Heart left ventricle (tissue), 16 donors: ENCODE measurements around the gene FREM3. TPM values are rescaled to one million over a fixed set of nuclear protein-coding genes. Genes with fewer than 3 reads are reported as not detected.
"Not testable (repeated sequence)": the region's sequence is repeated elsewhere in the genome, so short reads cannot be mapped to it uniquely, and the experiment has no call there.

Source experiments
- ATAC-seq, 4 donors: fragments of 200-7000 bp; cut with Tn5 transposase; one replicate each; pipeline ENCODE4 v1.9.1; 2020 to 2022; ENCODE audit warnings: moderate library complexity in 4 of 4, mild to moderate bottlenecking in 3 of 4, moderate number of reproducible peaks in 1 of 4
- DNase-seq, 5 donors: peaks; one replicate each; pipeline ENCODE4 v3.0.0-alpha.2; 2020
- H3K27ac ChIP-seq, 12 donors: fragments of 200-600 bp; sonication (generic) in 4 of 12; one replicate each; pipeline versions ENCODE4 v1.5.0 to v1.8.0; 2016 to 2022; ENCODE audit warnings: mild to moderate bottlenecking in 2 of 12
- H3K27me3 ChIP-seq, 9 donors: fragments of 200-600 bp; sonication (generic) in 2 of 9; one replicate each; pipeline versions ENCODE4 v1.5.1 to v1.8.0; 2016 to 2022; ENCODE audit warnings: mild to moderate bottlenecking in 3 of 9
- H3K36me3 ChIP-seq, 9 donors: fragments of 200-600 bp; sonication (generic) in 2 of 9; one replicate each; pipeline versions ENCODE4 v1.5.0 to v1.8.0; 2018 to 2022; ENCODE audit warnings: mild to moderate bottlenecking in 2 of 9
- H3K4me1 ChIP-seq, 12 donors: fragments of 200-600 bp; sonication (generic) in 4 of 12; one replicate each; pipeline versions ENCODE4 v1.5.0 to v1.8.0; 2016 to 2022; ENCODE audit warnings: mild to moderate bottlenecking in 3 of 12
- H3K4me3 ChIP-seq, 12 donors: fragments of 200-600 bp; sonication (generic) in 4 of 12; one replicate each; pipeline versions ENCODE4 v1.5.0 to v1.8.0; 2017 to 2022; ENCODE audit warnings: mild to moderate bottlenecking in 9 of 12, moderate library complexity in 4 of 12
- H3K9me3 ChIP-seq, 12 donors: fragments of 200-600 bp; sonication (generic) in 4 of 12; one replicate each; pipeline versions ENCODE4 v1.5.0 to v1.8.0; 2016 to 2022; ENCODE audit warnings: mild to moderate bottlenecking in 1 of 12
- CTCF ChIP-seq, 12 donors: fragments of 200-600 bp; sonication (generic) in 4 of 12; IDR thresholded peaks; one replicate each; pipeline versions ENCODE4 v1.5.0 to v1.8.0; 2018 to 2022; ENCODE audit warnings: antibody characterized with exemption in 12 of 12, mild to moderate bottlenecking in 5 of 12
- POLR2A ChIP-seq, 2 donors: fragments of 450-650 bp; IDR thresholded peaks; one replicate each; pipeline ENCODE4 v1.6.1; 2017; ENCODE audit warnings: antibody characterized with exemption in 2 of 2, mild to moderate bottlenecking in 2 of 2, moderate library complexity in 2 of 2
- WGBS, 4 donors: extraction: QIAGEN DNeasy Blood & Tissue Kit in 2 of 4; methylation state at CpG; one replicate each; pipeline versions ENCODE4 v1.1.5 to v1.1.7; 2013 to 2018; 5-methylcytosine and 5-hydroxymethylcytosine counted together
- intact Hi-C, 10 donors: fragments of 100-400 bp; cut with DNase I; formaldehyde crosslinking; loops; one replicate each; pipeline versions ENCODE4 v1.11.1 to v1.14.2; 2022
- polyA plus RNA-seq, 2 donors: library from polyadenylated mRNA; stranded (reverse); fragments of 200-250 nt; gene quantifications; one replicate each; pipeline ENCODE4 v1.2.3, GENCODE V29; 2013
- total RNA-seq, 9 donors: library from RNA; depleted of rRNA in 2 of 9; stranded (reverse); fragments of >200 nt in 2 of 9; fragmentation: NEBNext Ultra II Directional in 3 of 9; extraction: Animal tissue kit (Norgen Biotek cat#: 25700) in 3 of 9; gene quantifications; one replicate each; pipeline versions ENCODE4 v1.1.0 to v1.2.4, GENCODE V29; 2016 to 2023
- donor health status: ischemic (EF 13 %, LVEDD 7.1; RV severe dilation, severe dysfunction).
- donor health status: healthy with polysubstance abuse.
- donor health status: DM: no; HTN: yes; CAD: no.
- donor health status: DM: no; HTN: no; CAD: no.
- donor health status: ischemic (EF 25% LVEDD 6.9; RV normal size, moderate dysfunction).
- donor health status: ischemic (EF 25% LVEDD 5.7; RV mildly dilated, moderate dysfunction).
- donor health status: healthy.
- donor health status: DM: yes; HTN: yes; CAD: no.
- donor health status: ischemic (EF 35%, LVEDD 5.7; RV mildly dilated, moderate dysfunction).
- donor health status: nonischemic (EF 11% LVEDD 7.7; RV severe dilation, severe dysfunction).
- donor health status: DM: yes; HTN: yes; CAD: no.
- donor health status: PGD.
- donor health status: ischemic (EF 29% LVEDD 5.4; RV normal size, mild dysfunction).
- donor health status: nonischemic (EF 23%, LVEDD 6.1; RV moderate dilation, normal function).

Gene FREM3
- total and polyA plus RNA-seq, 11 donors, result 0.01 to 0.13 TPM; not detected in 9

DNA sequence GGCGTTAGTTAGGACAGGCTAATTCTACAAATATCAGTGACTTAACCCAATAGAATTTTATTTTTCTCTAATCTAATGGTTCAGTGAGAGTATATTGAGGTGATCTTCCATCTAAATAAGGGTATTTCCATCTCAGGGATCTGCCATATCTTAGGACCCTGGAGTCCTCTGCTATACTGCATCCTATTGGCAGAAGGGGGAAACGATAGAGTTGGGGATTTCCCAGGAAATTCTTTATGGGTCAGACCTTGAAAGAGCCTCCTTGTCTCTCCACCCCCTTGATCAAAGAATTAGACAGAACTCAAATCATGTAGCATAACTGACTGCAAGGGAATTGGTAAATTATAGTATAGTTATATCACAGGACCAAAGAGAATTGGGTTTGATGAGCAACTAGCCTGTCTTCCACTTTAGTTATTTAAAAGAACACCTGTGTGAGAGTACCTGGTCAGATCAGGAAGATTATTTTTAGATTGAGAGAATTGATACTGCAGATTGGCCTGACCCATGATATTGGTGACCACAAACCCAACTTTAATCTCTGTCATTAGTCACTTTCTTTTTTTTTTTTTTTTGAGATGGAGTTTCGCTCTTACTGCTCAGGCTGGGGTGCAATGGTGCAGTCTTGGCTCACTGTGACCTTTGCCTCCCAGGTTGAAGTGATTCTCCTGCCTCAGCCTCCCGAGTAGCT, 161.4 kb downstream of the FREM3 start:
- no peak for ATAC-seq
- H3K4me3 ChIP-seq, result no peak overlapping the region
- H3K4me1 ChIP-seq, result no peaks in the 10 kb centered on the region
- peaks cover 0 to 100% (median 98%) of the 10 kb centered on the region in 9 donors for H3K36me3 ChIP-seq
- no peak for DNase-seq
- no peak overlapping the region for H3K27ac ChIP-seq
- intact Hi-C loops, result no loop called here
- TF ChIP-seq CTCF (IDR thresholded peaks at IDR 0.05) (no peak), POLR2A (IDR thresholded peaks at IDR 0.05) (no peak)
- no peaks in the 10 kb centered on the region for H3K27me3 ChIP-seq
- 87 to 94% (median 90%) methylated on average over 4 of the region's 4 CpGs for WGBS, 4 donors
- H3K9me3 ChIP-seq, result no peaks in the 10 kb centered on the region

DNA sequence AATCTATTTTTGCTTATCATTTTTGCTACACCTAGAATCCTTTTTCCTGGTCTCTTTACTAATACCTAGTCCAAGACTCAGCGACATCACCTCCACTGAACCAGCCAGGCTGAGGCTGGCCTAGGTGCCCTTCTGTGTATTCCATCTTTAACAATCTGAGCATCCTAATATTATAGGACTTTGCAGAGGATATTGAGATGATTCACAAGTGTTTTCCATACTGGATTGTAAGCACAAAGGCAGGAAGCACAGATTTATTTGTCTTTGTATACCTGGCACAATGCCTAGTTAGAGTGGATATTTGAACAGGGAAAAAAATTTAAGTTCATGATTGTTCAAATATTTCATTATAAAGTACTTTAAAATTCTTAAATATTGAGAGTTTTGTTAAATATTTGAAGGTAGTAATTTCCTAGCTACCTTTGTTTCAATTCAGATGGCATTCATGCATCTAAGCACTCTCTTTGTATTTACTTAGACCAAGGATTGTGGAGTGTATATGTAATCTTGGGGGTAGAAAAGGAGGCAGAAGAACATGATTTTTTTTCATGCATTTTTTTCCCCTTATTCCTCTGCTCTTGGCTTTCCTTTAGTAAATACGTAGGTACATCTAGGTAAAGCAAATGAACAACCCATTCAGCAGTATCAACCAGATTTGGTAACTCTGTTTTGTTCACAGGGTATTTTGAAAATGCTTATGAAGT, 168.5 kb downstream of the FREM3 start:
- DNase-seq, result no peak
- intact Hi-C loops, result no loop called here
- 74 to 85% (median 79%) methylated on average over 2 of the region's 2 CpGs for WGBS, 4 donors
- TF ChIP-seq POLR2A (IDR thresholded peaks at IDR 0.05), result no peak
- peak in 1 of 12 donors; percentile 2 for TF ChIP-seq CTCF (IDR thresholded peaks at IDR 0.05)
- Histone ChIP-seq H3K4me3 (no peak overlapping the region), H3K9me3 (no peaks in the 10 kb centered on the region), H3K4me1 (peaks cover 0 to 15% (median 4%) of the 10 kb centered on the region in 12 donors), H3K27me3 (no peaks in the 10 kb centered on the region), H3K36me3 (peaks cover 0 to 100% (median 97%) of the 10 kb centered on the region in 9 donors), H3K27ac (no peak overlapping the region)
- peak in 2 of 4 donors; percentile 13 to 26 for ATAC-seq

DNA sequence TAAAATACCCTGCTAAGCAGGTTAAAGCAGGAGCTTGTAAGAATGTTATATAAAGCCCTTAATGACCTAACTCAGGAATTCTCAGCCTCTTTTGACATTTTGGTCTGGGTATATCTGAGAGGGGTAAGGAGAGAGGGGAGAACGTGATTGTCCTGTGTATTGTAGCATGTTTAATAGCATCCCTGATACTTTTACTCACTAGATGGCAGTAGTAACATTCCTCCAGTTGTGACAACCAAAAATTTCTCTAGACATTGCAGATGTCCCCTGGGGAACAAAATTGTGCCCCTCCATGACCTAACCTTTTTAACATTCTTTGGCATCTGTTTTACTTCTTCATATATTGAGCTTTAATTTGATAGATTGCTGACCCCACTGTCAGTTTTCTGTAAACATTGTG, 169.1 kb downstream of the FREM3 start:
- TF ChIP-seq CTCF (IDR thresholded peaks at IDR 0.05) (peak in 11 of 12 donors; percentile 11 to 57 (median 30)), POLR2A (IDR thresholded peaks at IDR 0.05) (no peak)
- no peaks in the 10 kb centered on the region for H3K9me3 ChIP-seq
- DNase-seq (no peak), ATAC-seq (peak in 1 of 4 donors; percentile 55)
- H3K4me1 ChIP-seq, result peaks cover 0 to 15% (median 4%) of the 10 kb centered on the region in 12 donors
- H3K4me3 ChIP-seq, result no peak overlapping the region
- no peaks in the 10 kb centered on the region for H3K27me3 ChIP-seq
- 16 to 38% (median 27%) methylated on average over 1 of the region's 1 CpG for WGBS, 4 donors
- peaks cover 0 to 100% (median 97%) of the 10 kb centered on the region in 9 donors for H3K36me3 ChIP-seq
- H3K27ac ChIP-seq, result no peak overlapping the region
- intact Hi-C loops, result no loop called here

- H3K27ac ChIP-seq, result not testable (repeated sequence)
- H3K4me1 ChIP-seq, result peaks cover 0 to 25% (median 4%) of the 10 kb centered on the region in 12 donors
- 89 to 90% (median 89%) methylated on average over 4 of the region's 4 CpGs for WGBS, 4 donors
Observed at GRCh38 chr4:143528046-143528445, 172.4 kb downstream of the FREM3 start.

More at GRCh38 chr4:143528046-143528445, 172.4 kb downstream of the FREM3 start:
- H3K9me3 ChIP-seq, H3K4me3 ChIP-seq, DNase-seq, intact Hi-C loops, ATAC-seq, H3K27me3 ChIP-seq: not testable (repeated sequence)
- H3K36me3 ChIP-seq, result peaks cover 0 to 100% (median 95%) of the 10 kb centered on the region in 9 donors

Other genes with a start within 250 kb of the FREM3 start
- 10 to 100 TPM; 21.2 to 36.3 (median 30.3) TPM for gene SMARCA5, start 187.0 kb downstream of the FREM3 start, total RNA-seq
- 10 to 100 TPM in 1 of 2 donors, 1 to 10 TPM in 1; 9.1 to 18.5 TPM for gene SMARCA5, start 187.0 kb downstream of the FREM3 start, polyA plus RNA-seq
- under 1 TPM in 8 of 9 donors, not detected in 1; 0.16 to 0.63 (median 0.23) TPM for gene GYPE, start 204.9 kb upstream of the FREM3 start, total RNA-seq
- gene GYPE, start 204.9 kb upstream of the FREM3 start, polyA plus RNA-seq, result under 1 TPM; 0.27 to 0.35 TPM